Activated T-helper 9 cell treated with anti-CD3 and anti-CD28 coated beads, Interleukin-2, amount 50 U/mL, for 16 hours (primary cell): ENCODE results near the gene FLOT1.
"Not testable (repeated sequence)": the region's sequence is repeated elsewhere in the genome, so short reads cannot be mapped to it uniquely, and the experiment has no call there.

ENCODE experiments used
- DNase-seq: peaks from one replicate; pipeline ENCODE4 v3.0.0-alpha.2; 2020; ENCODE audit warnings: low read depth

The FLOT1 gene

DNA sequence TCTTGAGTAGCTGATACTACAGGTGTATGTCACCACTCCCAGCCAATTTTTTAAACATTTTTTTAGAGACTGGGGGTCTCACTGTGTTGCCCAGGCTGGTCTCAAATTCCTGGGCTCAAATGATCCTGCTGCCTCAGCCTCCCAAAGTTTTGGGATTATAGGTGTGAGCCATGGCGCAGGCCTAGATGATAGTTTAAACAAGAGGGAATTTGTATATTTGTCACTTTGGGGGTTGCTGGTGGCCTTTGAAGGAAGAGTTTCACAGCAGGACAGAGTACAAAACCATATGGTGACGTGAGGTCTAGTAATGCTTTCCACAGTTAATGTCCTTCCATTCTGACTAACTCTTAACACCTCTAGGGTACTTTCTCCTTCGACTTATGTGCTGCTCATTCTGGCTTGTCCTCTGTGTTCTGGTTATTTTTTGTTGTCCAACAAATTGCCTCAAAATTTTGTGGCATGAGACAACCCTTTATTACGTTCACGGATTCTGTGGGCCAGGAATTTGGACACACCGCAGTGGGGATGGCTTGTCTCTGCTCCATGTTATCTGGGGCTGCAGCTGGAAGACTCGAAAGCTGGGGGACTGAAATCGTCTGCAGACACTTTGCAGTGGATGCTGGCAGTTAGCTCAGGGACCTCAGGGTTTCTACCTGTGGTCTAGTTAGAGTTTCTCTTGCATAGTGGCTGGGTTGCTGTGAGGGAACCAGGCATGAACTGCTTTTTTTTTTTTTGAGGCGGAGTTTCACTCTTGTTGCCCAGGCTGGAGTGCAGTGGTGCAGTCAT is 24.9 kb upstream of the FLOT1 start:
- DNase-seq = no peak

DNA sequence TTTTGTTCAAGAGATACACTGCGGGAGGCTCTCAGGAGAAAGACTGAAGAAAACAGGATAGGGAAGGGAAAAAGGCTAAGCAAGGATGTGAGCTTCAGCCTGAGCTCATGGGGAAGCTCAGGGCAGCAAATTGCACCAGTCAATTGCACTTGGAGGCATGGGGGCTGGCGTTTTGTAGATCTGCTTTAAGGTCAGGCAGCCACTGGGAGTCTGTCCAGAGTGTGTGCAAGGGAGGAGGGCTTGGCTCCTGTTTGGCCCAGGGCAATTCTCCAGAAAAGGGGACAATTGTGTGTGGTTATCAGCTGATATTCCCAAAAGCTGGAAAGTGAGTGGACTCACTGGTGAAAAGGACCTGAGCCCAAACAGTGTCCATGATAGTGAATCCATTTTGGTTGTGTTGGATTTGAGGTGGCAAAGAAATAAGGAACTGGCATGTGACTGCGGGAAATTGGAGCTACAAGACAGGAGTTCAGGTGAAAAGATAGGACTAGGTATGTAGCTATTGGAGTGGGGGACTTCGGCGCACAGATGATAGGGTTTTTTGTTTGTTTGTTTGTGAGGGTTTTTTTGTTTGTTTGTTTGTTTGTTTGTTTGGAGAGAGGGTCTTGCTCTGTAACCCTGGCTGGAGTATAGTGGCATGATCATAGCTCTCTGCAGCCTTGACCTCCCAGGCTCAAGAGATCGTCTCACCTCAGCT is 24.1 kb upstream of the FLOT1 start:
- no peak for DNase-seq

DNA sequence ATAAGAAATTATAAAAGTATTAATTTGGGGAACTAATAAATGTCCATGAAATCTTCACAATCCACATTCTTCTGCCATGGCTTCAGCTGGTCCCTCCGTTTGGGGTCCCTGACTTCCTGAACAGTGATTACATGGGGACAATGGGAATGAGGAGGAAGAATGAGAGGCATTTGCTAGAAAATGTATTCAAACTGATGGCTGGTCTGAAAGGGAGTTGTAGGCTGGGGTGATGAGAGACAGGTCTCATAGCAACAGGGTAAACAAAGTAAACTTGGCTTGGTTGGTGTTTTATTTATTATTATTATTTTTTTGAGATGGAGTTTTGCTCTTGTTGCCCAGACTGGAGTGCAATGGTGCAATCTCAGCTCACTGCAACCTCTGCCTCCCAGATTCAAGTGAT is 23.0 kb upstream of the FLOT1 start:
- not testable (repeated sequence) for DNase-seq

DNA sequence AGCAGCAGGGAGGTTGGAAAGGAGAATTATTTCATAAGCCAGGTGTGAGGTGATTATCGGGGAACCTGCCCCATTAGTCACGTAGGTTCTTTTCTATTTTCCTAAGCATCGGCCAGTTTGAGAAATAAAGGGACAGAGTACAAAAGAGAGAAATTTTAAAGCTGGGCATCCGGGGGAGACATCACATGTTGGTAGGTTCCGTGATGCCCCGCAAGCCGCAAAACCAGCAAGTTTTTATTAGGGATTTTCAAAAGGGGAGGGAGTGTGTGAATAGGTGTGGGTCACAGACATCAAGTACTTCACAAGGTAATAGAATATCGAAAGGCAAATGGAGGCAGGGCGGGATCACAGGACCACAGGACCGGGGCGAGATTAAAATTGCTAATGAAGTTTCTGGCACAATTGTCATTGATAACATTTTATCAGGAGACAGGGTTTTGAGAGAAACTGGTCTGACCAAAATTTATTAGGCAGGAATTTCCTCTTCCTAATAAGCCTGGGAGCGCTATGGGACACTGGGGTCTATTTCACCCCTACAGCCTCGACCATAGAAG is 22.1 kb upstream of the FLOT1 start:
- not testable (repeated sequence) for DNase-seq

DNA sequence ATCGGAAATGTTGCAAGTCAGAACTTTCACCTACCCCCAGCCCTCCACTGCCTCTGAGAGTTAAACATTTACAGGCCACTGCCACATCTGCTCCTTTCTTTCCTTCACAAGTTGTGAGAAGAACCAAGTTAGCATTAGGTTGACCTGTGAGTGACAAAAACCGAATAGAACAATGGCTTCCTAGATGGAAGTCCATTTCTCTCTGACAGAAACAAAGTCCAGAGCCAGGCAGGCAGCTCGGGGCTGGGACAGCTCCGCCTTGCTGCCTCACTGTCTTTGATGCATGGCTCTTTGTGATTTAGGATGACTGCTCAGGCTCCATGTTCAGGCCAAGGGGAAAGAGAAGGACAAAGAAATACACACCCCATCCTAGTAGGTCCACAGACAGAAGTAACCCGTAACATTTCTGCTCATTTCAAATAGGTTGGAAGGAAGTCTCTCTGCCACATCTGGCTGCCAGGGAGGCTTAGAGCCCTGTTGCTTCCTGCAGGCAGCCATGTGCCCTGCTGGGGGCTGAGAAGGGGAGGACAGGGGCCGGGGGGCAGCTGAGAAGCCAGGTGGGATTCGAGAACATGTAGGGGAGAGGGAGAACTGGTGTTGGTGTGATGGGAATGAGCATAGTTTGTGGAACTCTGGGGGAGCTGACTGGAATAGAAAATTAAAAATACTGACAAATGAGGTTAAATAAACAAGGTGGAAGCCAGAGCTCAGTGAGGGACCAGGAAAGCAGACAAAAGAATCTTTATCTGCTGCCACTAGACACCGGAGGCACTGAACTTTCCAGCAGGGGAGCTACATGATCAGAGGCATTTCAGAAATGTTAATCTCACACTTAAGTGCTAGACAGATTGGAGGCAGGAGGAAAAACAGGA is 21.4 kb upstream of the FLOT1 start:
- no peak for DNase-seq

DNA sequence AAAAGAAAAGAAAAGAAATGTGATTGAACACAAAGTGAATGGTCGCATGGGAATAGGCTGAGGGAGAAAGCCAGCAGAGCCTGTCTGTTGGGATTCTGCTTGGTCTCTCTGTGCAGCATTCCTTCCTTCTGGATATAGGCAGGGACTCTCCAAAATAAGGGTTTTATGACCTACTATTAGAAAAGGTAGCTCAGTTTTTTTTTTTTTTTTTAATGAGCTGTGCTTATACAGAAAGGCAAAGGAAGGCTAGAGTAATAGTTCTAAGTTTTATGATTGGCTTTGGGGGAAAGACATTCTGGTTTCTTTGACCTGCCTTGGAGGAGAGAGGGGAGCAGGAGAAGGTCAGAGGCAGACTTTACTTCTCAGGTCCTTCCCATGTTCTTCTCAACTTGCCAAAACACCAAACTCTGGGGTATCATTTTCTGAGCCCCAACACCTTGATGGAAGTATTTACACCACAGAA is 20.7 kb upstream of the FLOT1 start:
- DNase-seq = no peak

DNA sequence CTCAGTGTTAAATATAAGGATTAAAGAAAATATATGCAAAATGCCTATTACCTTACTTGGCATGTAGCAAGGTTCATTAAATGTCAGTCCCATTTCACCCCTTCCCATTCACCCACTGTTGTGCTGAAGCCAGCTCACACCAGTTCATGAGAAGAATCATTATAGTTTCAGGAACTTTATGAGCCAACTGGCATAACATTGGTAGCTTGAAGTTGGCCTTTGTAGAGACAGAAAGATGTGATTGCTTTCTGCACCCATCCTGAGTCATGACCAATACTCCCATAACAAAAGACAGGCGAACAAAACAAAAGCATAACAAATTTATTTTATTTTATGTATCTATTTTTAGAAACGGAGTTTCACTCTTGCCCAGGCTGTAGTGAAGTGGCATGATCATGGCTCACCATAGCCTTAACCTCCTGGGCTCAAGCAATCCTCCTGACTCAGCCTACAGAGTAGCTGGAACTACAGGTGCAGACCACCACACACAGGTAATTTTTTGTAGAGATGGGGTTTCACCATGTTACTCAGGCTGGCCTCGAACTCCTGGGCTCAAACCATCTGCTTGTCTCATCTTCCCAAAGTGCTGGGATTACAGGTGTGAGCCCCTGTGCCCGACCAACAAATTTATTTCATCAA is 19.4 kb upstream of the FLOT1 start:
- DNase-seq = no peak

DNA sequence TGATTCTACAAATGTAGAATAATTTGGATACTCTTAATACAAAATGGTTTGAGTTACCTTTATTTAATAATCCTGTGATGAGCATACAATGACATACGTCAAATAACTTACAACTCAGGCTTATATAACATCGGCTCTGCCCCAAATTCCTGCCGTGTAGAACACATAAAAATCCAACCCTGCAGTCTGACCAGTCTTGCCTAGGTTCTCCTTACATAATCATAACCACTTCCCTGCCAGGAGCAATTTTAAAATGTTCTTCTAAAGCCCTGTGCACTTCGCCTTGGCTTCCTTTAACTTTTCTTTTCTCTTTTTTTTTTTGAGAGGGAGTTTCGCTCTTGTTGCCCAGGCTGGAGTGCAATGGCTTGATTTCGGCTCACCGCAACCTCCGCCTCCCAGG is 18.1 kb upstream of the FLOT1 start:
- no peak for DNase-seq

DNA sequence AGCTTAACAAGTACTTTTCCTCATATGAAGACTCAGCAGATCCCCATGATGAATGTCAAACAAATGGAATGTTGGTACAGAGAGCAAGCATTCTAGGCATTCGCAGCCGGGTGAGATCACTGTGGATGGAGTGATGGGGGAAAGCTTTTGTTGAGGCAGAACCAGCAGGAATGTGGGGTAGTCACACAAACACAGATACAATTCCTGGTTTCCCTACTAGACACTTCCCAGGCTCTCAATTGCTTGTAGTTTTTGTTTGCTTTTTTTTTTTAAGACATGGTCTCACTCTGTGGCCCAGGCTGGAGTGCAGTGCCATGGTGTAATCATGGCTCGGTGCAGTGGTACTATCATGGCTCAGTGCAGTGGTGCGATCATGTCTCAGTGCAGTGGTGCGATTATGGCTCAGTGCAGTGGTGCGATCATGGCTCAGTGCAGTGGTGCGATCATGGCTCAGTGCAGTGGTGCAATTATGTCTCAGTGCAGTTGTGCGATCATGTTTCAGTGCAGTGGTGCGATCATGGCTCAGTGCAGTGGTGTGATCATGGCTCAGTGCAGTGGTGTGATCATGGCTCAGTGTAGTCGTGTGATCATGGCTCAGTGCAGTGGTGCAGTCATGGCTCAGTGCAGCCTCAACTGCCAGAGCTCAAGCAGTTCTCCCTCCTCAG is 17.2 kb upstream of the FLOT1 start:
- DNase-seq = no peak

DNA sequence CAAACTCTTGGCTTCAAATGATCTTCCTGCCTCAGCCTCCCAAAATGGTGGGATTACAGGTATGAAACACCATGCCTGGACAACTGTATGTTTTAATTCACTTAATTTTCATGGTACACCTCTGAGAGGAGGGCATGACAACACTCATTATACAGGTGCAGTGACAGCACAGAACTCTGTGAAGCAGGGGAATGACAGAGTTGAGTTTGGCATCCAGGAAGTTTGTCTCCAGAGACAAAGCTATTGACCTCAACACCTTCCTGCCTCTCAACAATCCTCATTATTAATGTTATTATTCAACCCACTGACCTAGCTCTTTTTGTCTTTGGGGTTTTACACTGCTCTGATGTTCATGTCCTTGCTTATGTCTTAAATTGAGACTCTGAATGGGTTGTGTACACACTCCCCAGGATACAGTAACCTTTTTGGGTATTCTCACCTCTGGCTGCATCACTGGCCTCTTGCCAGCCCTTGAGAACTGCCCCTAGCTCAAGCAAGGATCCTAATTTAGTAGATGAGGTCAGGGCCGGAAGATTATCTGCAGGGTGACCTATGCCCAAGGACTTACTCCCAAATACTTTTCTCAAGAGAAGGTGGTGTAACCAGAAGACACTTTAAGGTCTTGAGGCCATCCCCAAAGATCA is 14.9 kb upstream of the FLOT1 start:
- DNase-seq = no peak

DNA sequence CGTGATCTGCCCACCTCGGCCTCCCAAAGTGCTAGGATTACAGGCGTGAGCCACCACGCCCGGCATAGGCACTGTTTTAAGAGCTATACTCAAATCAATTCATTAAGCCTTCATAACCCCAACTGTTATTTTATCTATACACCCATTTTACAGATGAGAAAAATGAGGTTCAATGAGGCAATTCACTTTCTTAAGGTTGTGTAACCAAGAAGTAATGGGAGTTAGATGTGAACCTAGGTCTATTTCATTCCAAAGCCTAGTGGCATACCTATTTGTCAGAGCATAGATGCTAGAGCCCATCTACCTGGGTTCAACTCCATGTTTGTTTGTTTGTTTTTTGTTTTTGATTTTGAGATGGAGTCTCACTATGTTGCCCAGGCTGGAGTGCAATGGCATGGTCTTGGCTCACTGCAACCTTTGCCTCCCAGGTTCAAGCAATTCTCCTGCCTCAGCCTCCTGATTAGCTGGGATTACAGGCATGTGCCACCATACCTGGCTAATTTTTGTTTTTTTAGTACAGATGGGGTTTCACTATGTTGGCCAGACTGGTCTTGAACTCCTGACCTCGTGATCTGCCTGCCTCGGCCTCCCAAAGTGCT is 14.0 kb upstream of the FLOT1 start:
- not testable (repeated sequence) for DNase-seq

DNA sequence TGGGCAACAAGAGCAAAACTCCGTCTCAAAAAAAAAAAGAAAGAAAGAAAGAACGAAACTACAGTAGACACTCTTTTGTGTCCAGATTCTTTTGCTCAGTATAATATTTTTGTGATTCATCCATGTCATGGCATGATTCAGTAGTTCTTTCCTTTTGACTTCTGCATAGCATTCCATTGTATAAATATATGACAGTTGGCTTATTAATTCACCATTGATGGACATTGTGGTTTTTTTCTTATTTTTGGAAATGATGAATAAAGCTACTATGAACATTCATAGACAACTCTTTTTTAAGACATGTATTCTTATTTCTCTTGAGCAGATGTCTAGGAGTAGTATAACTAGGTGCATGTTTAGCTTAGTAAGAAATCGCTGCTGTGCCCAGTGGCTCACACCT is 12.1 kb upstream of the FLOT1 start:
- DNase-seq = no peak

DNA sequence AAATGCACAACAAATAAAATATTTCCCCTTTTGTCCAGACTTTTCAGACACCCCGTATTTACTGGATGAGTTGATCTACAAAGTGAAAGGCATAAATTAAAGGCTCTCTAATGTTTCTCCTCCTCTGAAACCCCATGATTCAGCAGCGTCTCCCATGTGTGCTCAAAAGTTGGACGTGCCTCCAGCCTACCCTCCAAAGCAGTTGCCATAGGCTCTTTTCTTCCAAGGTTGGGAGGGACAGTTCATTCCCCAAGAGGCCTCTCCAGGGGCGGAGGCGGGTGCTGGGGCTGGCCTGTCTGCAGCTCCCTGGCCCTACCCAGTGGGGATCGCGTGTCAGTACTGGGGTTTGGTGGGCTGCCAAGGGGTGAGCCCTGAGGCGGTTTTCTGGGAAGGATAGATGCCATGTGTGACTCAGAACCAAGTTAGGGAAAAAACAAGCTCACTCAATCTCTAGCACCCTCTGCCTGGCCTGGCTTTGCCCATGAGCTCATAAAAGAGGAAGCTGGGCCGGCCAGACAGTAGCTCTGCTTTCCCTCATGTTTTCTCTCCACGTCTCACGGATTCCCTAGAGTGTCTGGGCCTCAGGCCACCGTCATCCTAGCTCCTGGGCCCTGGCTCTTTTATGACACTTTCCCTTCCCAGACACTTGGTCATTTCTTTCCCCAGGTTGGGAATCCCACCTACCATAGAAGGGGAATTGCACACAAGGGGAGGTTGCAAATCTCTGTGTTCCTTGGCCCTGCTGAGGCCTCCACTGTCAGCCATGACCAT is 9.9 kb upstream of the FLOT1 start:
- DNase-seq = no peak

DNA sequence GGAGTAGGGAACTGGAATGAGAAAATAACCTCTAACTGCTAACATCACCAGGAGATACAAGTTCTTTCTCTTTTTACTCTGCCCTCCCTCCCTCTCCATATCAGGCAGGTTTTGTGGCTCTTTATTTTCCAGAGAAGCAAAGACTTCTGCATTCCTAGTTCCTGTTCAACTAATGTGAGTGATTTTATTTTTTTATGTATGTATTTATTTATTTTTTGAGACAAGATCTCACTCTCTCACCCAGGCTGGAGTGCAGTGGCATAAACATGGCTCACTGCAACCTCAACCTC is 7.8 kb upstream of the FLOT1 start:
- DNase-seq = no peak

DNA sequence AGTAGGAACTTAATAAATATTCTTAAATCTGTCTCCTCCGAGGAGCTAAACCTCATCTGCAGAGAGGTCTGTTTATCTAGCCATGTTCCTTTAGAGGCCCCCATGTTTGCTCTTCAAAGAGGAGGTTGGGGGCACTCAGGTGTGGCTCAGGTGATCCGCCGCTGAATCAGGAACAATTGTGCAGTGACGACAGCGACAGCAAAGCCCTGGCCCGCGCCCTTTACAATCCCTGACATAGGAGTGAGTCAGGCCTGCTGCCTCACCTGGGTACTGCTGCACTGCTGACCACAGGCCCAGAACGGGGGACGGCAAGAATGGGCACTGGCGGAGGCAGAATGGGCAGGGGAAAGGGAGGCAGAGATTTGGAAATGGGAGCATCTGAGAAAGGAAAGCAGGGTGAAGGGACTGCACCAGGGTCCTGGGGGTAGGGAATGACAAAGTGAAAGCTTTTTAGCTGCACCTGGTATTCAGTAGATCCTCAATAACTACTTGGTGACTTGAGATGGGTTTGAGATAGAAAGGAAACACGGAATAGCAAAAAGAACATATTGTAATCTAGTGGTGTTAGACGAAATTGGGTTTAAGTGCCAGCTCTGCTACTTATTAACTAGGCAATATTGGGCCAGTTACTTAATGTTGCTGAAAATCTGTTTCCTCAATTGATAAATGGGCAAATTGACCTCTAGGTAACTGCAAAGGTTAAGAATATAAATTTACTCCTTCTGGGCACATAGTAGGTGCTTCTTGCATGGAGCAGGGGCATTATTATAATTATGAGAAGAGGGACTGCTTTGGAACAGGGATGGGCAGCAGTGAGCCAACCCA is 7.3 kb upstream of the FLOT1 start:
- no peak for DNase-seq

DNA sequence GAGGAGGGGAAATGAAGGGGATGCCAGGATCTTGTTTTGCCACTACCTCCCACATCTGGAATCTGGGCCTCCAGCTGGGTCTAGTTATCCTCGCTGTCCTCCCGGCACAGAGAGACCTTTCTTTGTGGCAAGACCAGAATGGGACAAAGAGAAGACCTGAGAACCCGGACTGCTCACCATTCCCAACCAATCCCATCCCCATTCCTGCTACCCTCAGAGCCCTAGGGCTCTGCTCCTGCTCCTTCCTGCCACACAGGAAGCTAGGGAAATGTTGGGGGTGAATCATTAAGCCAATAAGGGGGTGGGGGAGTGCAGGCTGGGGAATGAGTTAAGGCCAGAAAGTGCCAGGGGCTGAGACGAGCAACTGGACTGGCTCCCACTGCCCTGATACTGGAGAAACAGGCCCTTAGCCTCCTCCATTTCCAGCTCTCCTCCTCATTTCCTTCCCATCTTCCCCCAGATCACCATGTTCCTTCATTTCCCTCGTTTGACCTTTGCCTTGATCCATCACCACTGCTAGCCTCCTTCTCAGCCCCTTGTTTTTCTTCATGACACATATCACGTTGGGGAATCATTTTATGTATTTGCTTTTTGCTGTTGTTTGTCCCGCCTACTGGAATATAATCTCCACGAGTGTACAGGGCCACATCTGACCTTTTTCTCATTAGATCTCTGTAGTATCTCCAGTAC is 6.5 kb upstream of the FLOT1 start:
- no peak for DNase-seq

DNA sequence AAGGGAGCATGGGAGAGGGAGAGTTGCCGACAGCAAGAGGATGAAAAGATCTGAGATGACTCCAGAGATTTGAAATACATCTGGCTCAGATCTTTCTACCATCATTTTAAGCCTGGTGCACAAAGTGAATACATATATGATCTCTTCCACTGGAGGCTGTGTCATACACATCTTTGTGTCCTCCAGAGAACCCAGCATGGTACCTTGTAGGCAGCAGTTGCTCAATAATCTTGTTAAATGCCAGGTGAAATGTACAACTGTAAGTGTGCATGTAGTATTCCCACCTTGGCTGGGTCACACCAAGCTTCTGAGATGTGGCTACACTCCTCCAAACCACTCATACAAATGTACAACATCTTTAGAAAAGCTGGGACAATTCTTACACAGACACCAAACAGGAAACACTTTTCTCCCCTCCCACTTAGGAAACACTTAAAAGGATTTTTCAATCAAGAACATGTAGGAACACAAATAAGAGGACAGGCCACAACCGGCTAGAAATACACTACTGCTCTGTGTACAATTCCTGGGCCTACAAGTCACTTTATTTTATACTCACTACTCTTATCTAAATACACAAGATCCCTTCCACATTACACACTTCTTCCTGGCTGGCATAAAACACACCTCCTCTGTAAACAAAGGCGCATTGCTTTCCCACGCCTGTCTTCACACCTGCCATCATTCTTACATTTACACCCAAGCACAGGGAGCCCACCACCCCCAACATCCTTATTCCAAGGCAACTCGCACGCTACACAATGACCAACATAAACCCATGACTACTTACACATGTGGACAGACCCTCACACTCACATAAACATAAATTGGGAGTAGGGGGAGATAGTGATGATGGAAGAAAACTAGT is 5.6 kb upstream of the FLOT1 start:
- DNase-seq = no peak
